HK-2 (cell line): ENCODE results near the gene SCLT1.

Source experiments
- DNase-seq: peaks from one replicate; pipeline ENCODE4 v3.0.0-alpha.2; 2018; ENCODE audit not compliant: unreplicated experiment

SCLT1 gene

GRCh38 chr4:128841402-128841801 lies 251.9 kb downstream of the SCLT1 start:
- DNase-seq = no peak

GRCh38 chr4:128840711-128841318 lies 252.5 kb downstream of the SCLT1 start:
- DNase-seq = no peak

GRCh38 chr4:128837679-128838078 lies 255.7 kb downstream of the SCLT1 start:
- DNase-seq = no peak

- no peak for DNase-seq
Measured at GRCh38 chr4:128837198-128837597, 256.1 kb downstream of the SCLT1 start.

- DNase-seq = no peak
Measured at GRCh38 chr4:128835498-128836222, 257.7 kb downstream of the SCLT1 start.
